ENCODE measurements around the gene CISD3.
A peak's percentile ranks its signal among the peaks of the same experiment; 100 is the strongest.

Gene CISD3

DNA sequence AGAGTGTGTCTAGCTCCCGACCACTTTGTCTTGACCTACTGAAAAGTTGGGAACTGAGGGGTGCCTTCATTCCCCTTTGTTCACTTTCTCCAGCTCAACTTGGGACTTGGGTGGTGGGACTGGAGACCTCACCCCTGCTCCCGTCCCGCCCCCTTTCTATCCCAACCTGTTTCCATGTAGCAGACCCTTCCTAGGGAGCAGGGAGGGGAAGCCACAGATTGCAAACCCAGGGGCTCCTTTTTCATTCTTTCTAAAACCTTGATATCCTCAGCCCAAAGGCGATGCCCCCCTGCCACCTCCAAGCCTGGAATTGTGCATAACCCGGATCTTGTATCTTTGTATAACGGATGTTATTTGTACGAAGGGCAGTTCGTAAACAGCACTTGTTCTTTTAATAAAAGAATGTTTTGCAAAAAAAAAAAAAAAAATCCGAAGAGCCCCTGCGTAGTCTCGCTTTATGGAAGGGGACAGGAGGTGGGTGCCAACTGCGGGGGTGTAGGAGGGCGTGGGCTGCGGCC lies 714 bp upstream of the CISD3 start:
- DNase-seq, result no peak

DNA sequence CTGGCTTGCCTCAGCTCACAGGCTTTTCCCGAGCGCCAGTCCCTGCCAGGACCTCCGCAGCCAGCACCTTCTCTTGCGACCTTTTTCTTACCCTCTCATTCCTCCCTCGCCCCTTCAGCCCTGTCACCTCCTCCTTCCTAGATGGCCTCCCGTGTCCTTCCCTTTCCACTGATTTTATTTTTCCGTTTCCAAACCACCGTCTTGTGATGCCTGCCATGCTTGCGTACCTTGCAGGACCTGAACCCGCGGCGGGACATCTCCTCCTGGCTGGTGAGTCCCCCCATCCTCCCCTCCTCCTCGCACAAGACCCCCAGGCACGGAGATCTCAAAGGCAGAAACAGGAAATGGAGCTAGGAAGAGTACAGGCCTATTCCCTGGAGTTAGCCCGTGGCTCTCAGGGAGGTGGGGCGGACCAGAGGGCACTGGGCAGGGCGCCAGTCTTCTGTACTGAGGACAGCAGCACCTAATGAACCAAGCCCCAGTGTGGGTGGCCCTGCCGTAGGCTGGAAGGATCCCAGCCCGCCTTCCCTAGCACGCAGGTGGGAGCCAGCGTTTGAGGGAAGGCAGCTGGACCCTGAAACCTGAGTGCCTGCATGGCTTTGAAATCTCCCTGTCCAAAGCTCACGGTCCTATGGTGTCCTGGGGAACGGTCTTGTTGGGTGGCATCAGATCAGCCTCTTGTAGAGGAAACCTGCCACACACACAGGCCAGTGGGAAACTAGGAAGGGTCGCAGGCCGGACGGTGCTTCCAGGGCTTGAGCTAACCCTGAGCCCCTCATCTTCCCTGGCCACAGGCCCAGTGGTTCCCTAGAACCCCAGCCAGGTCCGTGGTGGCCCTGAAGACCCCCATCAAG lies 612 bp downstream of the CISD3 start:
- DNase-seq, result no peak

DNA sequence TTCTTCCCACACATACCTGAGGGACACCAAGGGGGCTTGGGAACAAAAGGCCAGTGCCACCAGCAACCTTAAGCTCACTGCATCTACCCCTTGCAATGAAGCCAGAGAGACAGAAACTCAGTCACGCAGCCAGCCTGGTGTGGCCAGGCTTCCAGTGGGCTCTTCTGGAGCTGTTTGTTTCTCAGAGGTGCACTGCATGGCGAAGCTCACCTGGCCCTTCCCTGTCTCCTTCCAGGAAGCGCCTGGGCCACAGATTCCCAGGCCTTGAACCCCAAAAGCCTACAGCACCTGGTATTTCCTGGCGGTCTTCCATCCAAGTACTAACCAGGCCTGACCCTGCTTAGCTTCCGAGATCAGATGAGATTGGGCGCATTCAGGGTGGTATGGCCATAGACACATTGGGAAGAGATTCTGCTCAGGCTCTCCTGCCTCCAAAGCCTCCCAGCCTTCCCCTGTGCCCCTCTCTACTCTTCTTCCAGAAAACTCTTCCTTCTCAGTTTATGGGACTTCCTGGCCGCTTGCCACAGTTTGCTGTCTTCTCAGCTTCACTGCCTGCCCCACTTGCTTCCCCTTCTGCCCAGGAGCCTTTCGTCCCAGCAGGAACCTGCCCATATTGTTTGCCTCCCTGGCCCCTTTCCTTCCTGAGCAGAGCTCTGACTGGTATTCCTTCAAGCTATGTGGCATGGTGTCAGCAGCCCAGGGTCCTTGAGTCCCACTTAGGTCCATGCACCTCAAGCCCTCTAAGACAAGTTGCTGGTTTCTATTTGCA lies 1.6 kb downstream of the CISD3 start:
- DNase-seq, result no peak

DNA sequence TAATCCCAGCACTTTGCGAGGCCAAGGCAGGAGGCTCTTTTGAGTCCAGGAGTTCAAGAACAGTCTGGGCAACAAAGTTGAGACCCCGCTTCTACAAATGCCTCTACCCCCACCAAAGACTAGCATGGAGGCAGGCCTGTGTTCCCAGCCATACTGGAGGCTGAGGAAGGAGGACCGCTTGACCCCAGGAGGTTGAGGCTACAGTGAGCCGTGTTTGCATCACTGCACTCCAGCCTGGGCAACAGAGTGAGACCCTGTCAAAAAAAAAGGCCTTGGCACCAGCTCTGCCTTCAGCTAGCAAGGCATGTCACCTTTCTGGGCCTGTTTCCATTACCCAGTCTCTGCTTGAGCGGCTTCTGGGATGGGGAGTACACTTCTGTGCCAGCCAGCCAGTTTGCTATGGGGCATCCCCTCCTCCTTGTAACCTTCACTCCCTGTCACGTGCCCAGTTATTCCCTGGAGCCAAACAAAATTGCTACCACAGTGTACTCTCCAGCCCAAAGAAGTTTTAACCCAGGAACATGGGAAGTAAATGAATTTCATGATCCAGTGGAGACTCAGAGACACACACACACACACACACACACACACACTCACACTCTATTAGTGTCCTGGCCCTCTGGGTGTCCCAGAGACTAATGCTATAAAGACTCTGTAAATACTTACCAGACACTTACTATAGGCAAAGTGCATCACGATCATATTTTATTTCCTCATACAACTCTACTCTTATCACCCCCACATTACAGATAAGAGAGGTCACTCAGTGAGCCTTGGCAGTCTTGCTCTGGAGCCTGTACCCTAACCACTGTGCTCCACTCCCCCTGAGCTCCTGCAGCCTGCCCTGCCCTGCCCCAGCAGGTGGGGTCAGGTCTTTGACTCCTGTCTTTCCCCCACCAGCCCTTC lies 2.5 kb downstream of the CISD3 start:
- no peak for DNase-seq

DNA sequence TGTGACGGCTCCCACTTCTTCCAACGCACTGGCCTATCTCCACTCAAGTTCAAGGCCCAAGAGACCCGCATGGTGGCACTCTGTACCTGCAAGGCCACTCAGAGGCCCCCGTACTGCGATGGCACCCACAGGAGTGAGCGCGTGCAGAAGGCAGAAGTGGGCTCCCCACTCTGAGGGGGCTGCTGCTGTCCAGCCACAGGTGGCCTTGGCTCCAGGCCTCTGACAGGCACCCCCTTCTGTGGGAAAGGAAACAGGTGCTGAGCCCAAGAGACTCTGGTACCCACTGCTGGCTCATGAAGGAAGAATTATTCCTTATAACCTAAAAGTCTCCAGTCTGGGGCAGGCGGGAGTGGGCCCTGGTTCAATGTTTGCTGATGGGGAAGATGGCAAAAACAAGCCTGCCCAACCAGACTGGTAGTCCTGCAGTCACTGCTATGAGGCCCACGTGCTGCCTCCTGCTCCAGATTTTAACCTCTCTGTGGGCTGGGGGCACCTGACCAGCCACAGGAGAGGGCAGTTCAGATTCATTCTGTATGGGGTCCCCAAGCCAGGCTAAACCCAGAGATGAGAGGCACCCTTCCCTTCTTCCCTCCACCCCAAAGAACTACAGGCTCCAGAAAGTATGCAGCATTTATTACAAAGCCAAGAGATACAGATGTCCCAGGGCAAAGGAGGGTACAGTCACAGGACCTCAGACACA lies 3.3 kb downstream of the CISD3 start:
- DNase-seq, result no peak

DNA sequence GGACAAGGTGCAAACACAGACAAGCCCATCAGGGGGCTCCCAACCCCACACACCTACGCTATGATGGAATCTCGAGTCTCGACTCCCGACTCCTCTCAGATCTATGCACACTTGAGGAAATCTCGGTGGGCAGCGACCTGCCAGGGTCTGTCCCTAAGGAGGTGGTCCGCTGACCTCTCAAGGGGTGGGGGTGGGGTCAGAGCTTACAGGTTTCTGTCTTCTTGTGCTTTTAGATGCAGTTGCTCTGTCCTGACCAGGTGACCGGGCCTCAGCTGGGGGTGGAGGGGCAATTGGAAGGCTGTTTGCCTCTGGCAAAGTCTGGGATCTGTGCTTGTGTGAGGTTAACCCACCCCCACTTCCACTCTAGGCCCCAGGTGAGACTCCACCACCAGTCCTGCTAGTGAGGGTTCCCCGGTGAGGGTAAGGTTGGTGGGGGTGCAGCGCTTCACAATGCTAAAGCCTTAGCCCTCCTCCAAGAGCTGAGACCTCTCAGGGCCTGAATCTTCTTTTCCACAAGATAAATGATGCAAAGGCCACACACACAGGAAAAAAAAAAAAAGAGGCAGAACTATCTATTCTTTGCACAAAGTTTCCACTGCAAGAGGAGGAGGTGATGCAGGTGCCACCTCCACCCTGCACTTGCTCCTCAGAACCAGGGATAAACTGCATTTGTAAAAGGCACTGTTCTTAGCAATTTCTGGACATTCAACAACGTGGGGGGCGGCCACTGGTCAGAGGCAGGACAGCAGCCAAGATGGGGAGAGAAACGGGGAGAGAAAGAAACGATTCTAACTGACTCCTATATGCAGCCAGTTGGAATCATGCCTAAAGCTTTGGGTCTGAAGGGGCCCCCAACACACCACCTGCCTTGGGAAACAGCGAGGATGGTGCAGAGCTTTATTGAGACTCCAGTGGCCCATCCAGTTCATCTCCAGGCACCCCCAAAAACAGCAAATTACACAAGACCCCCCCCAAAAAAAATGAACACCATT lies 4.1 kb downstream of the CISD3 start:
- DNase-seq, result no peak

DNA sequence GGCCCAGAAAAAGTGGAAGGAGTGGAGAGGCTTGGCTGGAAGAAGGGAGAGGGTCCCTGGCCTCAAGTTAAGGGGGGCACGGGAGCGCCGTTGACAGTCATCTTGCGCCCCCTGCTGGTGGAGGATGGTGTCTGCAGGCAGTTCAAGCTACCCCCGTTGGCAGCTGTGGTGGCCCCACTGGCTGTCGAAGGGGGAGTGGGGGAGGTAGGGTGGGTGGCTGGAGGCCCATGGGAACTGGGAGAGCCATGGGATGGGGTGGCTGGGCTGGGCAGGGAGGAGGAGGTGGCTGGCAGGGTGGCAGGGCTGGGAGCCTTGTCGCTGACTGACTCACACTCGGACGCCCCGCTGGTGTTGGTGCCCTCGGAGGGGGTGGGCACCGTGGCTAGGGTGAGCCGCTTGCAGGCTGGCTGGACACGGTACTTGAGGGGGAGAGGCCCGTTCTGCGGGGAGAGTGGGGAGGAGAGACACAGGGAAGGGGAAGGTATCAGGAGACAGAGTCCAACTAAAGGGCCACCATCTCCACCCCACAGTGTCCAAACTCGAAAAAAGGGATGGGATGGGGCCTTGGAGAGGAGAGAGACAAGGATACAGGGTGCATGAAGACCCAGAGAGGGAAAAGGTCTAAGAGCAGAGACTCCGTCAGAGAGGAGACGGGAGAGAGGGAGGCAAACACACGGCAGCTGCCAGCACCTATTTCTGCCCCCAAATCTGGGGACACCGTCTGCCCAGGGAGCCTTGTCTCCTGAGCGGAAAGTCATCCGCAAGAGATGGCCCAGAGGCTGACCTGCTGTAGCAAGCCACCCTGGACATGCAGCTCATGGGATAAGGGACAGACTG lies 5.2 kb downstream of the CISD3 start:
- peak; percentile 77 for DNase-seq

DNA sequence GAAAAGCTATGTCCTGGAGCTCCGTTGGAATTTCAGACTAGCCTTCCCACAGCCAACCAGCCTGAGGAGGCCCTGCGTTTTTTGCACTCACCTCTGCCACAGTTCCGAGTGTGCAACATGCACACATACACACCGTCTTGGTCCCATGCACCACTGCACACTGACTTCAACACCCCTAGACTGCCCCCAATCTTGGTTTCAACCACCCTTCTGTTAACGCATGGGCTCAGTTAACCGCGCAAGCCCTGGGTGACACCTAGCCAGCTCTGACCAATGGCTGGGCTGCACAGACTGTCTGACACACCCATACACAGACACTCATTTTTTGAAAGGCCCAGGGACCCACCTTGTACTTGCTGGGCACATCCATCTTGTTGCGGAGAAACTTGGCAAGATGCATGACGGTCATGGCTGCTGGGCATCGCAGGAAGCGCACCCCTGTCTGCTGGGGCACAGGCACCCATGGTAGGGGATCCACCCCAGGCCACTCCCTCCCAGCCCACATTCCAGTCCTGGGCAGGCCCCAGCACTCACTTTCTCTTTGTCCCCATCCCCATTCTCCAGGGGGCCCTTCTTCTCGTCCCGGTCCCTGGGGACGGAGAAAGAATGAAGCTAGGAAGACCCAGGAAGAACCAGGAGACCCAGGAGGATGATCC lies 8.0 kb downstream of the CISD3 start:
- DNase-seq, result no peak

DNA sequence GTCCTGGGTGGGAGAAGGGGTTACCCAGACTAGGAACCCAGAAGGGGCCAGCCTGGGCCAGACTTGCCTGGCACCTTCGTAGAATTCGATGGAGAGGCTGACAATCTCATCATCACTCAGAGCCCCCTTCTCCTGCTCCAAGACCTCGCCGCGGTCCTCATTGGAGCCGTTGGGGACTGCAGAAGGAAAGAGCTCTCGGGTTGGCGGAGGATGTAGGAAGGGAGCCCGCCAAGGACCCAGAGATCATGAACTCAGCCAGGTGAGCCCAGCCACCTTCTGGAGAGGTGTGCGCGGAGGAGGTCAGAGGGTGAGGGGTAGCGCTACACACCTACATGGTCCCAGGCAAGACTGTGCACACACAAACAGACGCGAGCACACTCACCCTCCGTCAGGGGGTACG lies 8.5 kb downstream of the CISD3 start:
- no peak for DNase-seq

DNA sequence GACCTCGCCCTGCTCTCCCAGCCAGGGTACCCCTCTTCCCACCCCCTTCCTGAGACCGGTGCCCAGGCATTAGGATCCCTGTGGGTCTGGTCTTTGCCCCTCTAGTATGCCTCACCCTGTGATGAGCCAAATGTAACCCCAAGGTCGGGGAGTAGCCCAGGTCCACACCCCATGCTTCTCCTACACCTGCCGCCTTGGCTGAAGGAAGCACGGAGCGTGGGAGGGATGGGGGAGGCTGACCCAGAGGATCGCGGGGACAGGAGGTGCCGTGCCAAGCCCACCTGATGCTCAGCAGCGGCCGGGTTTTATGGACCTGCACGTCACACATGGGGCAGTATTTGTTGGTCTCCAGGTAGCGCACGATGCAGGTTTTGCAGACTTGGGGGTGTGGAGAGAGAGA lies 9.2 kb downstream of the CISD3 start:
- no peak for DNase-seq

DNA sequence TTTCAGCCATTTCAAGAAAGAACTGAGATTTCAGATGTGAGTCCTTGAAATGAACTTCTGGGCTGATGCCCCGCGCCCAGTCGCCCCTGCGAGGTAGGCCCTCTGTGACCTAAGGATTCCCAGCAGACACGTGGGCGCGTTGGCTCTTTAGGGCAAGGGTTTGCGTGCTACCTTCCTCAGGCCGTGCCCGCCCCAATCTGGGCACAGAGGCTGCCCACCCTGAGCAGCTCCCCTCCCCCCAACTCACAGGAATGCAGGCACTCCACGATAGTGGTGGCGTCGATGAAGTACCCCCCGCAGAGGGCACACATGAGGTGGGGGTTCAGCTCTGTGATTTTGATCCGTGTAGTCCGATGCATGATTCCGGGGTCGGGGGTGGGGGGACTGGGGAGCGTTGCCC lies 9.9 kb downstream of the CISD3 start:
- no peak for DNase-seq

DNA sequence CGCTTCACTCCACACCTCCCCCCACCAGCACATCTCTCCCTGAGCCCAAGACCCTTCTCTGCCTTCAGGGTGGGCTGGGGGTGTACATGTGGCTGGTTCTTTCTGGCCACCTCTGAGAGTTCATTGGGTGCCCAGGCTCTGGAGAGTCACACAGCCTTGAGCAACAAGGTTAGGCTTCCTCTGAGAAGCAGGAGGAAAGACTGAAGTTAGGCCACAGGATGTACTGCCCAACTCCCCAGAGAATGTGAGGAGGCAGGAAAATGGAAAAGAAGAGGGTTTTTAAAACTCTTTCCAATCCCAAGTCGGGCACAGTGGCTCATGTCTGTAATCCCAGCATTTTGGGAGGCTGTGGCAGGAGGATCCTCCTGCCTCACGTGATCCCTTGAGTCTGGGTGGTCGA lies 10.7 kb downstream of the CISD3 start:
- DNase-seq, result no peak

DNA sequence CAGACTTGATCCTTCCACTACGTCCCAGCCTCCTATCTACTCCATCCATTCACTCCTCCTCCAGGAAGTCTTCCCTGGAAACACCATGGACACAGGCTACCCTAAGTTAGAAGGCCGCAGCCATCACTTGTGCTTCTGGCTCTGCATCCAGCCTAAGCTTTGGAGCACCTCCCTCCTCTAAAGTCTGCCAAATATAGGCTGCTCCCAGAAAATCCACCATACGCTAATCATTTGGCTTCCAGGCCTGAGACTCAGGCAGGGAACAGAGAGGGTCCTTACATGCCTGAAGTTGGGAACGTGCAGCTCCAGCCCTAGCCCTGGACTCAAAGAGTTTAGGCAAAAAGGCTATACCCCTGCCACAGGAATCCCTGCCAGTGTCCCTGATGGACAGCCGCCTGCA lies 11.3 kb downstream of the CISD3 start:
- no peak for DNase-seq

DNA sequence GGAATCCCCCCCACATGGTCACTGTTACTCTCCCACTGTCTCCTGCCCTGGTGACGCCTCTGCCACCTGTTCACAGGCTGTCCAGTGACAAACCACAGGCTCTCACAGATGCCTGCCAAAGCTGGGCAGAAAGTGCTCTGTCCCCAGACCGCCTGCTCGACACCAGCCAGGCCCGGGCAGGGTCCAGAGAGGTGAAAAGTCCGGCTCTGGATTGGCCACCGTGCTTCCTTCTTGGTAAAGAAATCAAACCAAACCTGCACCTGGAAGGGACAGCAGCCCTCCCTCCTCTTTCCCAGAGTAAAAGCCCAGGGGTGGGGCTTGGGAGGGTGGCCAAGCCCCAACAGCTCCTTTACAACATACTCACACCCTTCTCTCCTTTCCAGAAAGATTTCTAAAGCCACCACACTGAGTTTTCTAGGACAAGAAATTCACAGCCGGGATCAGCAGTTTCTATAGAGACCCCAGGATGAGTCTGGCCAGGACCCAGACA lies 11.8 kb downstream of the CISD3 start:
- DNase-seq, result no peak

DNA sequence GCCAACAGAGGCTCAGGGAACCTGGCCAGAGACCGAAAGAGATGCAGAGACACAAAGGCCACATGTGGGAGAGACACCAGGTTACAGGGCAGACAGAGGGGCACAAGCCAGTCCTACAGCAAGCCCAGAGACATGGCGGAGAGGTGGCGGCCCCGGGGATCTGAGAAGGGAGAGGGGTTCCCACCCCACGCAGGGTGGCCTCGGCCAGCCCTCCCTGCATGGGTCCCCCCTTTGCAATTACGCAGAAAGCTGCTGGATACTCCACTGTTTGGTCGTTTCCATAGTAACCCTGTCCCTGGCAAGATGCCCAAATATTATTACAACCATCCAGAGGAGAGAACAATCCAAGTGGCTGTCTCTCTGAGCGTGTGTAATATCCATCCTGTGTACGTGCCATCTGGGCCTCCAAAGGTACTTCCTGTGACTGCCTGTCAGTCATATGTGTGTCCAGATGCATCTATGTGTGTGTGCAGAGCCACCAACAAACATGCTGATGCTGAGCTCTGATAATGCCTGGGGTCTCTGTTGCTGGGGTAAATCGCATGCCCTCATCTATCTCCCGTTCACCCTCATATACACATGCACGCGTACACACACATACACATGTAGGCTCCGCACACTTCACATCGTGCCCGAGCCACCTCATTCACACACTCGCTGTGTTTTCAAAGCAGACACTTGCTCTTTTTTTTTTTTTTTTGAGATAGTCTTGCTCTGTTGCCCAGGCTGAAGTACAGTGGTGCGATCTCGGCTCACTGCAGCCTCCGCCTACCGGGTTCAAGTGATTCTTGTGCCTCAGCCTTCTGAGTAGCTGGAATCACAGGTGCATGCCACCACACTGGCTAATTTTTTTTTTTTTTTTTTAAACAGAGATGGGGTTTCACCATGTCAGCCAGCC lies 12.5 kb downstream of the CISD3 start:
- DNase-seq, result no peak

DNA sequence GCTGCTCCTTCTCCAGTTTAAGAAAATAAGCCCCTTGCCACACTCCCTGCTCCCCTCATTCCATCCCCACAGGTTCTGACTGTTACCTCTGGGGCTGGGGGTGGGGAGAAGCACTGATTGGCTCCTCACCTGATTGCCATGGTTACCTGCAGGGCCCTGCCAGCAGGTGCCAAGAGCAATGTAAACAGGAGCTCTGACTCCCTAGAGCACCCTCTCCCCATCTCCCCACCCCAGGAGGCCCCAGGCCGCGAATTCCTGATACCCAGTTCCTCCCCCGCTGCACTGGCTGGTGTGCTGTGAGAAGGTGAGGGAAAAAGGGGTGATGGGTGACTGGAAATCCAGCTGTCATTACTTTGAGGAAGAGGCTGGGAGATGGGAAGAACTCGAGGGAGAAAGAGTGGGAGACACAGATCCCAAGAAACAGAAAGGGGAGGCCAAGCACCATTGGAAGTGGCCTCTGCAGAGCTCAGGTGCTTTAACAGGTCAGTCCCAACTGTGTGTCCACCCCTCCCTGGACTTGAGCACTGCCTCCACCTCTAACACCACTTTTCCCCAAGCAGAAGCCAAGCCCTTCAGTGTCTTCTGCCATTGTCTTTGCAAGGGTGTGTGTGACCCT lies 13.5 kb downstream of the CISD3 start:
- DNase-seq, result no peak

DNA sequence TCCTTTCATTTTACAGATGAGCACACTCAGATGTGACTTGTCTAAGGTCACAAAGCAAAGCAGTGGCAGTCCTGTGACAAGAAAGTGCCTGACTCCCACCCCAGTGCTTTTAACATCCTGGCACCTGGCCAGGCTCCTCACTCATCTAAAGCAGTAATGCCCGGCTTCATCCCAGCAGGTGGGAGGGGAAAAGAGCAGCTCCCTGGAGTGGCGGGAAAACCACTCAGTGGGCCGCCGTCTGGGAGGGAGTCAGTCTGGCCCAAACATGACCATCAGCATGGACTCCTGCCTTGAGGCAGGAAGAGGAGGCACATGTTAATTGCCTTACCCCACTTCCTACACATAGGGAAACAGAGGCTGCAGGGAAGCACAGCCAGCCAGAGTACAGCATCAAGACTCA lies 15.4 kb downstream of the CISD3 start:
- DNase-seq, result no peak

Data from activated CD4-positive, CD25-positive, alpha-beta regulatory T cell treated with anti-CD3 and anti-CD28 coated beads, Interleukin-2, amount 50 U/mL, for 72 hours (primary cell).